Tibial nerve (tissue), 3 donors: ENCODE measurements around the gene MS4A18.

Experiments used
- CTCF ChIP-seq, 5 experiments: fragments of 200-600 bp in 3 of 5; fragments of 450-650 bp in 2 of 5; sonication (generic) in 3 of 5; IDR thresholded peaks; one replicate each; pipeline ENCODE4 v1.5.1; 2016 to 2019; ENCODE audit warnings: antibody characterized with exemption in 5 of 5, mild to moderate bottlenecking in 3 of 5, moderate library complexity in 2 of 5
- POLR2A ChIP-seq, 2 donors: fragments of 450-650 bp; IDR thresholded peaks; one replicate each; pipeline ENCODE4 v1.6.1; 2017; ENCODE audit warnings: antibody characterized with exemption in 2 of 2, mild to moderate bottlenecking in 2 of 2, moderate library complexity in 2 of 2

DNA sequence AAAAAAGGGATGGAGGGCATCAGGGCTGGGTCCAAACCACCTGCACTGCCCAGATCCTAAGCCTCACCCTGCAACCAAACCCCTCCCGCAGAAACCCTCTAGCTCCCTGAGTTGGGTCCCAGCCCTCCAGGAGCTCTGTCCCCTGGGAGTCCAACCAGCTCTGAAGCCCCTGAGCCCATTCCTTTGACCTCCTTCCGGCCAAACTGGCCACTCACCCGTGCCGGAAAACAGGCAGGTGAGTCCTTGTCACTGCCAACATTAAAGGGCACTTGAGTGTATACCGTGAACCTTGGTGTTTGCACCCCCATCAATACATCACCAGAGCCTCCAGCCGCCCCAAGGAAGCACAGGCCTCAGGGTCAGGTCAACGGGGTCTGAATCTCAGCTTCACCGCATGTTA lies 43.7 kb downstream of the MS4A18 start:
- TF ChIP-seq CTCF (IDR thresholded peaks at IDR 0.05) (no peak), POLR2A (IDR thresholded peaks at IDR 0.05) (no peak)
